GM21786 (cell line): ENCODE measurements around the gene PLA2G2E.
"Not testable (repeated sequence)": the region's sequence is repeated elsewhere in the genome, so short reads cannot be mapped to it uniquely, and the experiment has no call there.

ENCODE experiments used
- ATAC-seq: cut with Tn5 transposase; IDR thresholded peaks from one replicate; pipeline ENCODE4 v1.9.1; 2021; ENCODE audit not compliant: unreplicated experiment

PLA2G2E gene

GRCh38 chr1:19934336-19934735 is 10.9 kb upstream of the PLA2G2E start:
- no peak for ATAC-seq

GRCh38 chr1:19932866-19933265 is 9.4 kb upstream of the PLA2G2E start:
- ATAC-seq: no peak

- not testable (repeated sequence) for ATAC-seq
Measured at GRCh38 chr1:19927130-19927421, 3.7 kb upstream of the PLA2G2E start.

DNA sequence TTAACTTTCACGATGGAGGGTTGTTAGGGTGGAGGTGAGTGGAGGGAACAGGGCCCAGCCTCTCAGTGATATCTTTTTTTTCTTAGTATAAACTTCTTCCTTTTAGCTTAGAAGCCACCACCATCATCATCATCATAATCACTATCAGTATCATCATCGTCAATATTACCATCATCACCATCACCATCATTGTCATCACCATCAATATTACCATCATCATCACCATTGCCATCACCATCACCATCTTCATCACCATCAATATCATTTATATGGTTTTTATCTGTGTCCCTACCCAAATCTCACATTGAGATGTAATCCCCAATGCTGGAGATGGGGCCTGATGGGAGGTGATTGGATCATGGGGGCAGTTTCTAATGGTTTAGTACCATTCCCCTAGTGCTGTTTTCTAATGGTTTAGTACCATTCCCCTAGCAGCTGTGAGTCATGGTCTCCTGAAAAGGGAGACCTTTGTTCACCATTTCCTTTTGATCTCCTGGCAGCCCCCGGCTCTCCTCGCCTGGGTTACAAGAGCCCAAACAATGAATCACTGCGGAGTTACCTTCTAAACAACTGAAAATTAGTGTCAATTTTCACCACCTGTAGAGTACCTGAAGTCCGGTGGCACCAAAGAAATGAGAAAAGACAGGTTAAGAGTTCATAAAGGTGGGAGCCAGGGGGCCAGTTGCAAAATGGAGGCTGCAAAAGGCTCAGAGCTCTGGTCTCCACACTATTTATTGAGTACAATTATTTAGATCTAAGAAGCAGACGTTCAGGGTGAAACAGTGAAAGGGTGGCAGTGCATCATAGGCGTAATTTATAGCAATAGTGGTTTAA is 3.1 kb upstream of the PLA2G2E start:
- ATAC-seq: no peak

DNA sequence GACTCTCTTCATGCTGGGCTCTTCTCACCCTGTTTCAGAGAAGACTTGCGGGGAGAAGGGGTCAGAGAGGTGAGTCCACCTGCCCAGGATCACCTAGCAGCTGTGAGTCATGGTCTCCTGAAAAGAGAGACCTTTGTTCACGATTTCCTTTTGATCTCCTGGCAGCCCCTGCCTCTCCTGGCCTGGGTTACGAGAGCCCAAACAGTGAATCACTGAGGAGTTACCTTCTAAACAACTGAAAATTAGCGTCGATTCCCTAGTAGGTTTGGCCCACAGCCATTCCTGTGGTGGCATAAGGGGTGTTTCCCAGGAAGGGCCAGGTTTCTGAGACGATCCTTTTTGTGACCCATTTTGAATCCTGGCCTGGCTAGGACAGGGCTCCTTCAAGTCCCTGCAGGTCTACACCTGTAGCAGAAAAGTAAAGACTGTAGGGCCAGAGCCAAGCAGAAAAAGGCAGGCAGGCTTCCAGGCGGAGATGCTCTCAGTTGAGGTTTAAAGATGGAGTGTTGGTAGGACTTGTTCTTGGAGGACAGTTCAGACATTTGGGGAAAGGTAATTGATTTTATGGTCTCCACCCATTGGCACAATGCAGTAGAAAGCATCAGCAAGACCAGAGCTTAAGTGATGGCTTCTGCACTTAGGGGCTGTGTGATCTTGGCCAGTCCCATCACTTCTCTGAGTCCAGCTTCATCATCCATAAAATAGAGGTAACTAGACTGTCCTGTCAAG is 2.1 kb upstream of the PLA2G2E start:
- ATAC-seq: no peak

DNA sequence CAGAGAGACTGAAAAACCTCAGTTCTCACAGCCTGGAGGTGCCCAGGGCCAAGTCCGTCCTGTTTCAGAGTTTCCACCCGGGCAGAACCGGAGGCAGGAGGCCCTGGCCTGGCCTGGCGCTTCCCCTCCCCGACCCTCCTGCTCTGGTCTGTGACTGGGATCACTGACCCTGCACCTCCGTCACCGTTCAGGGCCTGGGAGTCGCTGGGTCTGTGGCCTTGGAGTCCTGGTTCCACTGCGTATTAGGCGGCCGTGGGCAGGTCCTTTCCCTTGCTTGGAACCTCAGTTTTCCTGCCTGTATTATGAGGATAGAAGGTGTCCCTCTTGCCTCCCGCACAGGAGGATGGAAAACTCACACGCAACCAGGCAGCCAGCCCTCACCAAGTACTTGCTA is 533 bp upstream of the PLA2G2E start:
- no peak for ATAC-seq

DNA sequence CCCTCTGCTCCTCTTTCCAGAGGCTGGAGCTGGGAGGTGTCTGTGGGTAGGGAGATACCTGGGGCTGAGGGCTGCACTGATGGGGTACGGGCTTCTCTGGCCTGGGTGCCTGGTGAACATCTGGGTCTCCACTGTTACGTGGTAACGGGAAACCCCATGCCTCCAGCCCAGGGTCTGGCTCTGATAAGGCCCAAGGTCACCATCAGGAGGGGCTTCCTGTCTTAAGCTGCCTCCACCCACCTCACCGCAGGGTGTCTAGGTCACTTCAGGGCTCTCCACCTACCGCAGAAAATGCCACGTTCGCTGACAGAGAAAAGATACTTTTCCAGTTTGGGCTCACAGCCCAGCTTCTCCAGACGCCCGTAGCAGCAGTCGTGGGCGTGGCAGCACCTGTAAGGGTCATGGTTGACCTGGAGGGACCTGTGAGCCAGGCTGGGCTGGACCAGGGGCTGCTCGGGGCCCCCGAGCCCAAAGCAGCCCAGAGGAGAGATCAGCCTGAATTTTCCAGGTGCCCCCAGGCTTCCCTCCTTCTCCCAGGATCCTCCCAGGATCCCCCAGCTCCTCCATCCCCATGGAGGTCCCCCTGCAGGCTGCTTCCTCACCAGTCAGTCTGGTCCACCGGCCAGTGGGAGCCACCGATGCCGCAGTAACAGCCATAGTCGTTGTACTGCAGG is 1.3 kb downstream of the PLA2G2E start:
- ATAC-seq: no peak

- no peak for ATAC-seq
Measured at GRCh38 chr1:19921310-19921709, 2.1 kb downstream of the PLA2G2E start.

- ATAC-seq: no peak
Measured at GRCh38 chr1:19920132-19920710, 3.2 kb downstream of the PLA2G2E start.

DNA sequence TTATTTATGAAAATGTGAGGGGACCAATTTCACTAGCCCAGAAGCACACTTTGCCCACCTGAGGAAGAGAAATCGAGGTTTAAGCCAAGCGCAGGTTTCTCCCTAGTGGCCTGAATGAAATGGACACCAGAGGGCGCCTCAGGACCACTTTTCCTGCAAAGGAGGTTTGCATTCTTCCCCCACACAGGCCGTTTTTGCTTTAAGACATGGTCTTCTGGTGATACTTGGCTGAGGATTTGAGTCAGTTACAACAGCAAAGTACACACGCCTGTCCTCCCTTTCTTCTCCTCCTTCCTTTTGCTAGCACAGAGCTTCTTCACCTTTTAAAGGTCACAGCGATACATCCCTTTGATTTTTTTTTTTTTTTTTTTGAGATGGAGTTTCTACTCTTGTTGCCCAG is 5.4 kb downstream of the PLA2G2E start:
- no peak for ATAC-seq

GRCh38 chr1:19910650-19911049 is 12.8 kb downstream of the PLA2G2E start:
- ATAC-seq: no peak

- no peak for ATAC-seq
Measured at GRCh38 chr1:19909971-19910370, 13.4 kb downstream of the PLA2G2E start.

- no peak for ATAC-seq
Measured at GRCh38 chr1:19909392-19909791, 14.0 kb downstream of the PLA2G2E start.

GRCh38 chr1:19907456-19907855 is 16.0 kb downstream of the PLA2G2E start:
- ATAC-seq: no peak

GRCh38 chr1:19903621-19904020 is 19.8 kb downstream of the PLA2G2E start:
- no peak for ATAC-seq

DNA sequence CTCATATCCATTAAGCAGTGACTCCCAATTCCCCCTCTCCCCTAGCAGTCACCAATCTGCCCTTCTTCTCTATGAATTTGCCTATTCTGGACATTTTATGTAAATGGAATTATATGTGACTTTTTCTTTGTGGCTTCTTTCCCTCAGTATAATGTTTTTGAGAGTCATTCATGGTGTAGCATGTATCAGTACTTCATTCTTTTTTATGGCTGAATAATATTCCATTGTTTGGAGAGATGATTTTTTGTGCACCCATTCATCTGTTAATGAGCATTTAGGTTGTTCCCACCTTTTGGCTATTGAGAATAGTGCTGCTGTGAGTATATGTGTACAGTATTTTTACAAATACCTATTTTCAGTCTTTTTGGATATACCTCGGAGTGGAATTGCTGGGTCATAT is 21.8 kb downstream of the PLA2G2E start:
- no peak for ATAC-seq

DNA sequence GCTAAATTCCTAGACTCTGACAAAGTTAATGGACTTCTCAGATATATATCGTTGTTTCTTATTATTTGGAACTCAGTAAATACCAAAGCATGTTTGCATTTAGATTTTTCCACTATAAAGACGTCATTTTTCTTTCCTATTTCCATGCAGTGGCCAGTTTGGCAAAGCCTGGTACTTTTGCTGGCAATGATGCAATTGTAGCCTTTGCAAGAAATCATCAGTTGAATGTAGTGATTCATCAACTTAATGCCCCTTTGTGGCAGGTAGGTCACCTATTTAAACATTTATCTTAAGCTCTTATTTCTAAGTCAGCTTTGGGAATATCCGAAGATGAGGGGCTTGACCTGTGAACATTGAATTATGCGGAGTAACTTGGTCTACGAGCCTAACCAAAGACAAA is 29.2 kb downstream of the PLA2G2E start:
- ATAC-seq: no peak

- no peak for ATAC-seq
Measured at GRCh38 chr1:19893687-19894086, 29.7 kb downstream of the PLA2G2E start.

GRCh38 chr1:19892628-19893168 is 30.7 kb downstream of the PLA2G2E start:
- ATAC-seq: no peak

GRCh38 chr1:19892129-19892528 is 31.3 kb downstream of the PLA2G2E start:
- no peak for ATAC-seq

DNA sequence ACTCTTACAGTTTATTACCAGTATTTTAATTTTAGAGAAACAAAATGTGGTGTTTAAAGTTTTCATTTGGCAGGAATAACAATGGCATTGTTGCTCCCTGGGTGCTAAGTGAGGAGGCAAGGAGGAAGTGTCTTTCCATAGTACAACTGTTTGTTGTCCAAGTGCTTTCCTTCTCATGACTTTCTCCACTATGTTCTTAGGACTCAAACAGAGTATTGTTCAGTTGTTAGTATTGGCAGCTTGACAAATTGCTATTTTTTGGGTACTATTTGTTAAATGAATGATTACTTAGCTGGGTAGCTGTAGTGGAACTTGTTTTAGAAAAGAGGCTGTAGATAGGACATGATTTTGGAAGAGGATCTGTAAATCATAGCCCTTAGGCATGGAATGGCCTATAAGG is 33.8 kb downstream of the PLA2G2E start:
- ATAC-seq: no peak
